Lung microvascular endothelial cell (primary cell): ENCODE data around the gene SEL1L3. TPM values are rescaled to one million over a fixed set of nuclear protein-coding genes. Genes with fewer than 3 reads are reported as not detected.
"Not testable (repeated sequence)": the region's sequence is repeated elsewhere in the genome, so short reads cannot be mapped to it uniquely, and the experiment has no call there.

ENCODE experiments used
- DNase-seq, 2 donors: peaks; one replicate each; pipeline versions ENCODE4 v3.0.0 to v3.0.0-alpha.2; 2010; ENCODE audit warnings: low read depth in 2 of 2
- total RNA-seq: library from RNA; depleted of rRNA; stranded (reverse); fragments of >200 nt; gene quantifications from 2 replicates; pipeline ENCODE4 v1.2.1, GENCODE V29; 2014

The SEL1L3 gene
- 34.9 and 61.5 TPM in 2 replicates for total RNA-seq

DNA sequence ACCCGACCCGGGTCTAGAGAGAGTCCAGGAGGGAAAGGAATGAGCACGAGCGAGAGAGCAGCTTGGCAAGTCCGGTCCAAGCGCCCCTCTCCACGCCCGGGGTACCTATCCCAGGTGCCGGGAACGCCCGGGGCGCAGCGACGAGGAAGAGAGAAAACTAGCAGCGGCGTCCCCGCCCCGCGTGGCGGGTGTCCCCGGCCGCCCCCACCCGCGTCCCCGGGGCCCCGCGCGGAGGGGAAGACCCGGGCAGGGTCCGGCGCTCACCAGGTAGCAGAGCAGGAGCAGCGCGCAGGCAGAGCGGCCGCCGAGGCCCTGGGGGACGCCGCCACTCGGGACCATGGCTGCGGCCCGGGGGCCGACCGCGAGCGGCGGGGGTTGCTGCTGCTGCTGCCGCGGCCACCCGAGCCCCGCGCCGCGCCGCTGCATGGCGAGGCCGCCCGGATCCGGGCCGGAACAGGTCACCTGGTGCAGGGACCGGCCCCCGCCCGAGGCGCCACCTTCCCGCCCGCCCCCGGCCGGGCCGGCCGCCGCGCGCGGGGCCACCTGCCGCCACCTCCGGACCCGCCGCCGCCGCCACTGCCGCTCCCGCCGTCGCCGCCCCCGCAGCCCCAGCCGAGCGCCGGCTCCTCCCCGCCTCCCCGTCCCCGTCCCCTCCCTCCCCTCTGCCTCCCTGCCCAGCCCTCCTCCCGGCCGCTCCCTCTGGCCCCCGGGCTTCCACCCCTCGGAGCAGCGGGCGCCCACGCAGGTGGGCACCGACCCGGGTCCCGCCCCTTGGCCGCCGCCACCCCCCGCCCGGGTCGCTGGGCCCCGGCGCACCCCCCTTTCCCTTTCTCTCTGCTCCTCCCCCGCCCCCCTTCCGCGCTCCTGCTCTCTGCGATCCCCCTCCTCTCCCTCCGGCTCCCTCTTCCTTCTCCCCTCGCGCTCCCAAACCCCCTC is at the start of gene SEL1L3:
Gene SEL1L3, minus strand, starts transcription at position 578 of the 936 bp plus-strand sequence. Its CDS starts 152 bp downstream, at position 426.
- peak in 1 of 2 donors; percentile 47 for DNase-seq

DNA sequence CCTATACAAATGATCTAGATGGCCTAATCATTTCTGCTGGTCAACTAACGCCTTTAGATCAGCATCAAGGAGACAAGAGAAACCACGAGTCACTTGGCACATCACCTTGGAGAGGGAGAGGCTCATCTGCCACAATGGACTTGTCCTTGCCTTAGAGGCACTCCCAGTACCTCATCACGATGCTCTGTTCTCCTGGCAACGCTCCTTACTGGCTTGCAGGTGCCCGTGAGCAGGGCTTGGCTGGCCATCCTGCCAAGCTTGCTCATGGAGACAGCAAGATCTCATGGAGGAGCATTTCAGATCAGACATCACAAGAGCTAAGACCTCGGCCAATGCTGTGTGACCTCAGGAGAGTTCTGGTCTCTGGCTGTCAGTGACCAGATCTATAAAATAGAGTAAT is 48.6 kb upstream of the SEL1L3 start:
- no peak for DNase-seq

DNA sequence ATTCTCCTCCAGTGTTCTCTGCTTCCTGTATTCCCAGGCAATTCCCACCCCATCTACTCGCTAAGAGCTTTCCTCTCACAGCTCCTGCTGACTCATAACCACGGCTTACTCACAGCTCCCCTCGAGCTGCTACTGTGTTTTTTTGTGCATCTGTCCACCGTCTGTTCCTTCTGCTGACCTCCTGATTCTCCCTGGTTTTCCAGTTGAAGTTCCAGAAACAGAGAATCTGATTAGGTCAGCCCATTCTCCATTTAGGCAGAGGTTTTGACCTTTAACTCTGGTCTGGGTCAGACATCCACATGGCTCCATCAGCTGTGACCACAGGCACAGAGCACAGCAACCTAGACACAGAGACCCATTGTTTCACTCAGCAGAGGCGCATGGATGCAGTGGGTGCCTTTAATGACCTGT is 45.7 kb upstream of the SEL1L3 start:
- DNase-seq, result peak; percentile 37 to 93

DNA sequence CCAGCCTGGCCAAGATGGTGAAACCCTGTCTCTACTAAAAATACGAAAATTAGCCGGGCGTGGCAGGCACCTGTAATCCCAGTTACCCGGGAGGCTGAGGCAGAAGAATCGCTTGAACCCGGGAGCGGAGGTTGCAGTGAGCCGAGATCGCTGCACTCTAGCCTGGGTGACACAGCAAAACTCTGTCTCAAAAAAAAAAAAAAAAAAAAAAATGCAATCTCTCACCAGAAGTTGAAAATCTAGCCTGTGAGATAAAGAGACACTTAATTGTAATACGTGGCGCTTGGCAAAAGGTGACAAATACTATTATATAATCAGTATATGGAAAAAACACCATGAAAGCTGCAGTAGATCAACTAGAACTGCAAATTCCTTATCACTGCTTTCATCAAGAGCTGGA is 43.3 kb upstream of the SEL1L3 start:
- not testable (repeated sequence) for DNase-seq

DNA sequence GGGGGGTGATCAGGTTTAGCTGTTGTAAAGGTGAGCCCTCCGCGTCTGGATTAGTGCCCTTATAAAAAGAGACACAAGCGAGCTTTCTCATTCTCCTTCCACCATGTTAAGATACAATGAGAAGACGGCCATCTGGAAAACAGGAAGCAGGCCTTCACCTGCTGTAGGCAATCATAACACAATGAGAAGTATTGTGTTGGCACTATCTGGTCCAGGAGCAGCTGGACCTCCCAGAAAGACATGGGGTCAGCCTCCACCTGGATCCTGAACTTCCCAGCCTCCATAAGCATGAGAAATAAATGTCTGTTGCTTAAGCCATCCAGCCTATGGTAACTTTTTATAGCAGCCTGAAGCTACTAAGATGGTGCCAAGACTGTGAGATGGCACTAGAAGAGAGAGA is 42.6 kb upstream of the SEL1L3 start:
- DNase-seq, result no peak

DNA sequence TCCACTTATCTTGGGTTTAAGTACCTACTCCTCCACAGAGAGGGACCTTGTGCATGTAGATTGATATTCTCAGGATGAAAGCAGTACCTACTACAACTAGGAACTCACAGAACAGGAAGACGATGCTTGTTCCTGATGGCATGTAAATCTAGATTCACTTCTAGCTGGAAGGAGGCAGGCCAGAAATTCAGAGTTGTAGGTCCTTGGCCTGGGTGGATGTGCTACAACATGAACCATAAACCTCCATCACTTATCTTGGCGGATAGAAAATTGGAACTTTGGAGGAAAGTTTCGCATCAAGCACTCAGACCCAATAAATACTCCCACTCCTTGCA is 41.9 kb upstream of the SEL1L3 start:
- no peak for DNase-seq

DNA sequence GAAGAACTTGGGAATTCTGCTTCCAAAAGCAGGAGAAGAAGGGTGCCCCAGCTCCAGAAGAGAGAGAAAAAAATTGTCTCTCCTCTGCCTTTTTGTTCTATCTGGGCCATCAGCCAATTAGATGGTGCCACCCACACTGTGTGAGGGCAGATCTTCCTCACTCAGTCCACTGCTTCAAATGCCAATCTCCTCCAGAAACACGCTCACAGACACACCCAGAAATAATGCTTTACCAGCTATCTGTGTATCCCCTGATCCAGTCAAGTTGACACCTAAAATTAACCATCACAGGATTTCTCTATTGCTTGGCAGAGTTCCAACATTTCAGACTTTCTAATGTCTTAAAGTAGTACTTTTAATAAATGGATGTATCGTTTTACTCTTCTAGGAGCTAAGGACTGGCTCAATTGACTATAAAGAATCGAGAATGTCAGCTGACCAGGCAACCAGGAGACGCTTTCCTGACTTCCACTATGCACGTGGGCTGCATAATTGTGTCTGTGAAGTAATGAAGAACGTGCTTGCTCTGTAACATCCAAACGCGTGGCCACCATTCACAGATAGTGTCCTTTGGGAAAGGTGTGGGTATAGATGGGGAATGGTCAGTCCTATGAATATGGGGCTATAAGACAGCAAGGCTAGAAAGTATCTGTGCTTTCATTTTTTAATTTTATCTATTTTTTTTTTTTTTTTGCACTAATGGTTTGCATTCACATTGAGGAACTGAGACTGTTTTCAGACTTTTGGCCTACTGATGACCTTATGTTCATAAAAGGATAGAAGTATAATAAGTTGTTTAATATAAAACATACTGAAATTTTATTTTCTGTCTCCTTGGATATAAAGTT is 41.3 kb upstream of the SEL1L3 start:
- DNase-seq, result no peak

DNA sequence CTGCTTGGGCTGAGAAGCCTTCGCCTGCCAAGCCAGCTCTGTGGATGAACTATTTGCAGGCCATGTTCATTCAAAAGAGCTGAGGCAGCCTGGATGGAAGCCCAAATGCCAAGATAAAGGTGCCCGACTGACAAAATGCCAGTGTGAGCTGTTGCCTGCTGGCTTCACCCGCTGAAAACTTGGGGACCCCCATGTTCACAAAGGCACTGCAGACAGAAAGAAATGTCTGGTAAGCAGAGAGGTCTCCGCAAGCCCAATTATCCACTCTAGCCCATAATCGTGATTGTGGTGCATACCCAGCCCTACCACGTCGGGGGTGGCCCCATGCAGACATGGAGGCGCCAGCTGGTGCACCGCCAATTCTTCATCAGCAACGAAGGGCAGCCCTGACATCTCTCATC is 38.2 kb upstream of the SEL1L3 start:
- no peak for DNase-seq

DNA sequence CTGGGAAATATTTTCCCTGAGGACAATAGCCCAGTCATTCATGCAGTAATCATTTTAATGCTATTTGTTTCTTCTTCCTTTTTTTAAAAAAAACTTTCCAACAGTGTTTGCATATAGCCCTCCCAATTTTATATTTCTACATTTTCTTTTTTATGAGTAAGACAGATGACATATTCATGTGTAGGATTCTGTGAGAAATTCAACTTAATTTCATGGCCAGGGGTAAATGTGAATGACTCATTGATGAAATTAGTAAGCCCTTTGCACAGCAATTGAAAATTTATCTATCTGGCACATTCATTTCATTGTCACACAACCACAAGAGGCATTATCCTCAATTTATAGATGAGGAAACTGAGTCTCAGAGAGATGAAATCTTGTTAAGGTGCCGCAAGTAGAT is 37.5 kb upstream of the SEL1L3 start:
- DNase-seq, result no peak

DNA sequence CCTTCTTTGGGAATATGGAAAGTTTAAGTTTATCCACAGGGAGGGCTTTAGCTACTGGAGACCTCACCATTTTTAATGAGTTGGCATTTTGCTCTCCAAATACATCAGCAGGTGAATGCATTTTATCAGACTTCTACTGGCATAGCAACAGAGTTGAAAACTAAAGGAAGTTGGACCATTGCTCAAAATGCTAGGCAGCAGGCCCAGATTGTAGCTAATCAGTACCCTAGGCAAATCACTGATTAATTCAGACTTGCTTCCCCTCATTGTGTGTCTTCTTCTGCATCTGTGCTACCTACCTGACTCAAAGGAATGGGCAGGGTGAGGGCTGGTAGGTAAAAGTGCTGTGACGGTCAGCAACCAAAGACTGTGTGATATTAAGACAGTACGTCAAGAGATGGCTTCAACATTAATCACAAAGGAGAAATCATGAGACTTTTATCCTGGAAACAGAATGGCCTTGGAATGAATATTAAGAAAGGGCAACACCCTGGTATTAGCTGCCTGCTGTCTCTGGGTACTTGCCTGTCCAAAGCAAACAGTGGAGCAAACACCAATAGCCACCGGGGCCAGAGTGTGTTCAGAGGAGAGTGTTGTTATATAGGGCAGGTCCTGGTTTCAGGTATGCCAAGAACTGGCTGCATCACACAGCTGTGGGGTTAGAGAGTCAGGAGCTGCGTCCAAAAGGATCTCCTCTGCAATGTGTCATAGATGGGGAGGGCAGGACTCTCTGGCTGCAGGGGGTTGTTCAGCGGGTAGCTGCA is 34.2 kb upstream of the SEL1L3 start:
- no peak for DNase-seq

DNA sequence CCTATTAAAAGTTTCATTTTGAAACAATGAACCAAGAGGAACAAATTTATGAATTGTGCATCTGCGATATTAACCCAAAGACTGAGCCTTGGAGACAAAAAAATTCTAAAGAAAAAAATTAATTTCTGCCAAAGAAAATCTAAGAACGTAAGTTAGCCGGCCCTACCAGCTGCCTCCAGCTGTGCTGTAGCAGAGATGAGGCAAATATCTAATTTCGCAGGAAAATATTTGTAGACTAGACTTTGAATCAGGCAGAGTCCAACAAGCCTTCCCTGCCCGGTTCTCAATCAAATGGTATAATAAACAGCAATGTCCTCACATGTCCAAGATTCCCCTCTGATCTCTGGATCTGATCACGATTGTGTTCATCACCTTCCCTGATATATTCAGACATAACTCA is 30.0 kb upstream of the SEL1L3 start:
- DNase-seq, result no peak

DNA sequence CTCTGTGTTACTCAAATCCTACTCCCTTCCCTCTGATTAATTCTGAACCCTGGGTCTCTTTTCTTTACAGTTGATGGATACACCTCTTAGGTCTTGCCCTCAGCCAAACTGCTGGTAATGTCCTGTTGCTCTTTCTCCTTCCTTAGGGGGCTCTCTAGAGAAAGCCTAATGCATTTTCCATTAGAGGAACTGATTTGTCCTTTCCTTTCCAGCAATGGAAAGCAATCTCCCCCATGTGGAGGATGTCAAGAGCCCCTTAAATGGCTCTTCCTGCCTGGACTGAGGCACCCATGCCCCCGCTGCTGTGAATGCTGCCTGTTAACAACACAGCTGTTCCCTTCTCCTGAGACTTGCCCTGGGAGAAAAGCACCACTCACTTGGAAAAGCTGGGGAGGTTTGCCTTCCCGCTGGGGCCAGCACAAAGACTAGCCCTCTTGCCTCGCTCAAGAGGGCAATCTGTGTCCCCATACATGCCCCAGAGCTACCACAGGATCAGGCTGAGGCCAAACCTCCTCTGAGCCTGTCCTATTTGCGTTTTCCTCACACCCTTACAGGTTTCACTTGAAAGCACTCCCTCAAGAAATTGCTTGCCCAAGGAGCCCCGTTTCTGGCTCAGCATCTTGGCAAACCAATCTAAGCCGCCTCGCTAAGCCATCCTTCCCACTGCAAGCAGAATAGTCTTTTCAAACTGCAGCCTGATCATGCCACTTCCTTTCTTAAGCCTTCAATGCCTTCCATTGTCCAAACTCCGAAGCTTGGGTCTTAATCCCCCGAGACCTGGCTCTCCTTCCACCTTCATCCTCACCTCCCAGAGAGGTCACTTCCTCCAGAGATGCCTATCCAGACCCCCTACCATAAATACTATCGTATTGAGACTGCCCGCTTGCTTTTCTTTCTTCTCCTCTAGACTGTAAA is 28.0 kb upstream of the SEL1L3 start:
- no peak for DNase-seq

DNA sequence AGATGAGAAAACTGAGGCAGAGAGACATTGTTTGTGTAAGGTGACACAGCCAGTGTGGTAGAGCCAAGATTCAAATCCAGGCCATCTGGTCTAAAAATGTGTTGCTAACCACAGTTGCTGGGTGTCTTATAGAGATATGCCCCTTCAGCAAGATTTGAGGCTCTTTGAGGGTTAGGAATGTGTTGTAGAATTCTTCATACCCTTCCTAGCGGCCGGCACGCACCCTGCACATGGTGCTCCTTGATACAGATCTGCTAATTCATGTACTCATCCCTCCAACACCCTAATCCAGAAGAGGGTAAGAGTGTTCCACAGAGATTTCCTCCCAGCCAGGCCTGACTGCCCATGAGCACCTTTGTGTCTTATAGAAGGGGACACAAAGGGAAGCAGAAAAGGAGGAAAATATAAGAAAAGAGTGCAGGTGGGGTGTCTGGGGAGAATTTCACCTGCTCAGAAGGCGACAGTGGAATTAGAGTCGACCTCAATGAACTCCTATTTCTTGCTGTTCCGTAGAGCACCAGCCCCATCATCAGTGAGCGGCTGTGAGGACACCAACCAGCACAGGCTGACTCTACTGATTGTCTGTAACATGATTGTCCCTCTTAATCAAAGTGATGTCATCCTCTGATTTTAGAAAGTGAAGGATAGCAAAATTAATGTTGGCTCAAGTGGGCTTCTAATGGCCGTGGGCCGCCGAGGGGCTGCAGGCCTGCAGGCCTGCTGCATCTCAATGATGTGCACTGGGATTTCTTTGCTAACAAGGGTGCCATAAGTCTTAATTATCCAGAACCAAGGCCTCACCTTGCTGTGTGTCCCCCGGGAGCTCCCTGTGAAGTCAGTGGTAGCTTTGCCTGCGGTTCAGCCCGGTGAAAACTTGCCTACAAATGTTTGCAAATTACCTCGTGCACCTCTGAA is 27.1 kb upstream of the SEL1L3 start:
- no peak for DNase-seq

DNA sequence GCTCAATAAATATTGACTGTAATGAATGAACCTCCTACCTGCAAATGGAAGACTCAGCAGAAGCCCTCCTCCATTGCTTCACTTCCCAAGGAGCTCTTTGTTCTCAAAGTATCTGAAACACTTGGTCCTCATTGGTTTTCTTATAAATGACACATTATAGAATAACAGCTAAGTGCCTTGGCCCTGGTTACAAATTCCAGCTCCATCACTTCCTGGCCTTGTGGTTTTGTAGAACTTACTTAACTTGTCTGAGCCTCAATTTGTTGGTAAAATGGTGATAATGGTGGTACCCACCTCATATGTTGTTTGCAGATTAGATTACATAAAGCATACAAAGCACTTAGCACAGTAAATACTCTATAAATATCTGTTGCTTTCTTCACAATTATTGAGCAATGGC is 26.0 kb upstream of the SEL1L3 start:
- DNase-seq, result no peak

DNA sequence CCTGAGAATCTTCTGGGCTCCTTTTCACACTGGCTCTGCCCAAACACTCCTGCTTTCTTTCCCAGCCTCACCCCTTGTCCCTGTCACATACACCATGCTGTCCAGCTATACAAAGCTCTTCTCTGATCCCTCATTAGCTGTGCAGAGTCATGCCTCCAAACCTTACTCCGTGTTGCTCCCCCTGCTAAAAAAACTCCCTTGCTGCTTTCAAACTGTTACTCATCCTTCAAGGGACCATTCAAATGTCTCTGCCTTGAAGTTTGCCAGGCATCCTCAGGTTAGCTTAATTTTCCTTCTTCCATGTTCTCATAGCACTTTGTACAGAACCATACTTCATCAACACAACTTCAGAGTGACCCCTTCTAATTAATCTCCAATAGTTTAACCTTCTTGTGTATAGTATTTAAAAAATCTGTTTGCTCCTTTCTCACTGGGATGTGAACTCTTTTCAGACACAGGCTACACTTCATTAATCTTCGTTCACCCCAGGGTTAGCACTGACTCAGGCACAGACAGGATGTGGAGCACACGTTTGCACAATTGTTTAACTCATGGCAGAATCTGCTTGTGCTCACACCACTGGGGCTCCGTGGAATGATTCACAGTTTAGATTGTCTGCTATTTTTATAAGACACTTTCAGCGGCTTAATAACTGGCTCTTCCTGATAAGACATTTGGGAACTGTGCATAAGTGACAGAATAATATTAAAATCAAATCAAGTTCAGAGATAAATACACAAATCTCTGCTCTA is 21.4 kb upstream of the SEL1L3 start:
- peak; percentile 46 to 85 for DNase-seq

DNA sequence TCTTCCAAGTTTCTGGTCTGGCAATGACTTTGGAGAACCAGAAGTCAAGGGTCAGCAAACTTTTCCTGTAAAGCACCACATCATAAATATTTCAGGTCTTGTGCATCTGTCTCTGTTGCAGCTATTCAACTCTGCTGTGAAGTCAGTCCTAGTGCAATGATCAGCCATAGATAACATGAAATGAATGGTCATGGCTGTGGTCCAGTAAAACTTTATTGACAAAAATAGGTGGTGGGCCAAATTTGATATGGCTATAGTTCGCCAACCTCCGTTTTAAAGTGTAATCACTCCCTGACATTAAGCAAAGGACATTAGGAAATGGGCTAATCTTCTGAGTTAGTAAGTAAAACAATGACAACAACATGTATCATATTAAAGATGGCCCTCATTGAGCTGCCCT is 20.8 kb upstream of the SEL1L3 start:
- no peak for DNase-seq

DNA sequence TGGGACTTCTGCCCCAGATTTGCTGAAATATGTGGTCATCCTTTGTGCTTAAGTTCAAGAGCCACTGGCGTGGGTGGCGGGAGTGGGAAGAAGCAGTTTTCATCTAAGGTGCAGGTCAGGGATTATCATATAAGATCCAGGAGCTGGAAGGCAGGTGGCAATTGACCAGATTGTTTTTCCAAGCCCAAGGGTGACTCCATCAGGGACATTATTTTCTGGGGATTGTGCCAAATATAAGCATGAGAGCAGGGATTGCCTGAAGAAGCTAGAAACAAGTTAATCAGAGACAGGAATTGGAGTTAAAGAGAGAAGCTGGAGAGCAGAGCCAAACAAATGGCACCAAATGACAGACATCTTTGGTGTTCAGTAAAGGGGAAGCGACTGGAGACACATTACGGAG is 19.4 kb upstream of the SEL1L3 start:
- DNase-seq, result no peak

DNA sequence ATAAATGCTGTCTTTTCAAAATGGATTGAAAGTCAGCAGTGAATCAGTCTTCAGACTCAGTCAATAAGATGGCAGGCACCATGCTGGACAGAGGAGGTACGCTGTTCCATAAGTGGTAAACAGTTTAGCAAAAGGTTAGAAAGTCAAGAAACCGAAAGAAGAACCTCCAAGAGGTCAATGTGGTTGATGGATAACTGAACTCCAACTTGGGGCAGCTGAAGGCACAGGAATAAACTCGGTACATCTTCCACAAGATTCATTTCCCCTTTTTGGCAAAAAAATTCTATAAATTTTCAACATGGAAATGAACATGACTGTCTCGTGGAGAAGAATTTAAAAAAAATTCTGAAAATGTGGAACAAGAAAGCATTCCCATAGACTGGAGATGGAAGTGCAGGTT is 18.4 kb upstream of the SEL1L3 start:
- DNase-seq, result no peak
